ENCODE measurements around the gene EVX1.

The EVX1 gene

DNA sequence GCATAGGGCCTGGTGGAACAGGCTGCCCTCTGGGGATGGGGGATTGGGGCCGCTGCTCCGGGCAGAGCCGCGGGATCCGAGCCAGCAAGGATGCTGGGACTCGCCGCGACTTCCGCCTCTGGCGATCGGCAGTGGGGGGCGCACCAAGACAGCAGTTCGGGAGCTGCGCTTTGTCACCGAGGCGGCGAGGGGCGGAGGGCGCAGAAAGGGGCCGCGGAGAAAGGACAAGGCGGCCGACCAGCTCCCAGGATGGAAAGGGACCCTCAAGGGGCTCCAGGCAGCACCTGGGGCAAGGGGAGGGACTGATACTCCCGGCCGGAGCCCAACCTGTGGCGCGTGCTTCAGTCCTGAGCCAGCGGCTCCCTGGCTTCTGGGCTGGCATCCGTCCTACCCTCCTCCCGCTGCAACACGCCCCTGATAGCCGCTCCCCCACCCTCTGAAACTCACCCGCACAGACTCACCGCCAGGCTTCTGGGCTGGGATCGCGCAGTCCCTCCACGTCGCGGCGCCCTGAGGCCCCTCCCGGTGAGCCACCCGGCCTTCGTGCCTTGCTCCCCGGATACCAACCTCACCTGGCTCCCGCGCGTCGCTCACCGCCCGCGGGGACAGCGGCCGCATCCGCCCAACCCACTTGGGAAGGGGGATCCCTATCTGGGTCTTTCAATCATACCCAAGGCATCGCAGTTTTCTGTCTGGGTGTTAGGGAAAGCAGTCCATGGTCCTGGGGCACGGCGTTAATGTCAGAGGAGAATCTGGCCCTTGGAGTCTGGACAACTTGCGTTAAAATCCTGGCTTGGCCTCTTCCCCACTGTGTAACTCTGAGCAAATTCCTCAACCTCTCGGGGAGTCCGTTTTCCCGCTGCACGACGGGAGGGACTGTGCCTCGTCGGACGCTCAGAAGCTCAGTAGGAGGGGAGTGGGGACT, 7.0 kb upstream of the EVX1 start:
- peak in 1 of 2 donors; percentile 1 for DNase-seq

DNA sequence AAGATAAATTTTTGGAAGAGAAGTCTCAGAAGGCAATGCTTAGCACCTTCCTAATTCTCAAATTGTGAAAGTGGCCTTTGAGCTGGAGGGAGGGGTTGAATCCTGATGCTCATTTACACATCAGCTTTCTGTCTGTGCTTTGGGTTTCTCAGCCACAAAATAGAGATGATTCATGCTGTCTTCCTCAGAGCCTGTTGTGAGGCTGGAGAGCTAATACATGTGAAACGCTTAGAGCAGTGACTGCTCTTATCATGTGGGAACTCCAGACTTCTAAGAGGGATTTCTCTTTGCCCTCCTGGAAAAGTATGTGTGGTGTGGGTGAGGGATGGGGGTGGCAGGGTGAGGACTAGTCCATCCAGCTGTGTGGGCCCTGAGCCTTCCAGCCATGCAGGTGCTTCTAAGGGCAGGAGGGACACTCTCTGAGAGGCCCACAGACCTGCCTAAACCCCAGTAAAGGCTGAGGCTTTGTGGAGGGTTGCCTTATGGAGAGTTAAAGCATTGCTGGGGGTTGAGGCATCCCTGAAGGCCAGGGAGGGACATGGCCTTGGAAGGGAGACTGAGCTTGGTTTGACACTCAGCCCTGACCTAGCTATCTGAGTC, 4.8 kb upstream of the EVX1 start:
- no peak for DNase-seq

DNA sequence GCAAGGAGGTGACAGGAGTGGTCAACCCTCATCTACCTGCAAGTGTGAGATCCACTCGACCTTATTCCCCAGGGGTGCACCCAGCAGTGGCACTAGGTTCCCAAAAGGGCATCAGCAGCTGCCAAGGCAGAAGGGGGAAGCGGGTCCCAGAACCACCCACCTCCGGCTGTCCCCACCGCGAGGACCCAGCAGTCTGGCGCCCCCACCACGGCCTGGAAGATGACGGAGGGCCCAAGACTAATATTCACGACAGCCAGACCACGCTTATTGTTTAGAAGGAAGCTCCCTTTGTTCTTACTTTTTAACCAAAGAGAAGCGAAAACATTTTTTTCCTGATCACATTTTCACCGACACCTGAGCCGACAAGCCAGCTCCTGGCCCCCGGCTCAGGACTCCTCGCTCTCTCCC, 3.6 kb upstream of the EVX1 start:
- DNase-seq, result no peak

DNA sequence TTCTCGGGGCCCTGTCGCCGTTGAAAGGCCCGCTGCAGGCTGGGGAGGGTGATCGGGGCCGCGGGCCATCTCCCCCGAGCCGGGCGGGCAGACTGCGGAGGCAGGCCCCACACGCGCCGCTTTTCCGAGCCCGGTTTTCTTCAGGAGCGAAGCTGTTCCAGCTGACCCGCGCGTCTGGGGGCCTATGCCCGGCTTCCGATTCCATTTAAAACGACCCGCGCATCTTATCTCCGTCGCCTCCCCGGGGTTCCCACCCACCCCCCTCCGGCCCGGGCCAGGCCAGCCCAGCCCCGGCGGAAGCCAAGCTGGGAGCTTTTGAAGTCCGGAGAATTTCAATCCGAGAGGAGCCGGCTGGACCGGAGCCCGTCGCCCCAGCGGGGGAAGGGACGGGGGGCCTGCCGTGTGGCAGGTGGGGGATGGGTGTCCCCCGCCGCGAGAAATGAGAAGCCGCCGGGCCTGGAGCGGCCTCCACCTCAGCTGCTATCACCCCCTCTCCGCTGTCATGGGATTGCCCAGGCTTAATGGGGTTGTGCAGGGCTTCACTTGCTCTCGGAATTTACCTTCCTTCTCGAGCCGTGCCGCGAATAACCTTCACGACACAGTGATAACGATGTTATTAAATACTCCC, 3.1 kb upstream of the EVX1 start:
- no peak for DNase-seq

DNA sequence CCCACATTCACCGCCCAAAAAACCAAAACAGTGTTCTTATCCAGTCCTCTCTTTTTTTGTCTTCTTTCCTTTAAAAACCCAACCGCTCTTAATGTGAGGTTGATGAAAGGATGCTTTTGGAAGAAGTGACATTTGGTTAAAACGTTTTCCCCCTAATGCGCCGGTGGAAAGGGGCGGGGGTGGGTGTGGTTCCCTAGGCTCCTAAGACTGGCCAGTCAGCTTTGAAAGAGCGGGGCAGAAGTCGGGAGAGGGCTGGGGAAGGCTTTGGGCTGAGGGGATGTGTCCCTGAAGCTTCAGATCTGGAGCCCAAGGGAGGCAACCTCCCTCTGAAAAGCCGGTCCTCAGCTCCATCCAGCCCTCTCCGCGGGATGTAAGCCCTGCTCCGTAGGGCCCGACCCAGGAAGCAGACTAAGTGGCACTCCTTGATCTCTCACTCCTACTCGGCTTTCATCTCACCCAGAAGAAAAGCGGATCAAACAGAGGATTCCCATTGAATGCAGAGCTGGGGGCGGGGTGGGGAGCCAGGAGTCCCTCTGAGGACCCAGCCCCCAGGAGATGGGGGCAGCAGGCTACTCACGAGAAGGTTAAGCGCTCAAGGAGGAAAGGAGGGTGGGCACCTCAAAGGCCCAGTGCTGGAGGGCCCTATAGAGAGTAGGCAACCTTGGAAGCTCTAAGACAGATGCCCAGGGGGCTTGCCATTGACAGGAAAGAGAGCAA, 2.4 kb upstream of the EVX1 start:
- DNase-seq, result no peak

DNA sequence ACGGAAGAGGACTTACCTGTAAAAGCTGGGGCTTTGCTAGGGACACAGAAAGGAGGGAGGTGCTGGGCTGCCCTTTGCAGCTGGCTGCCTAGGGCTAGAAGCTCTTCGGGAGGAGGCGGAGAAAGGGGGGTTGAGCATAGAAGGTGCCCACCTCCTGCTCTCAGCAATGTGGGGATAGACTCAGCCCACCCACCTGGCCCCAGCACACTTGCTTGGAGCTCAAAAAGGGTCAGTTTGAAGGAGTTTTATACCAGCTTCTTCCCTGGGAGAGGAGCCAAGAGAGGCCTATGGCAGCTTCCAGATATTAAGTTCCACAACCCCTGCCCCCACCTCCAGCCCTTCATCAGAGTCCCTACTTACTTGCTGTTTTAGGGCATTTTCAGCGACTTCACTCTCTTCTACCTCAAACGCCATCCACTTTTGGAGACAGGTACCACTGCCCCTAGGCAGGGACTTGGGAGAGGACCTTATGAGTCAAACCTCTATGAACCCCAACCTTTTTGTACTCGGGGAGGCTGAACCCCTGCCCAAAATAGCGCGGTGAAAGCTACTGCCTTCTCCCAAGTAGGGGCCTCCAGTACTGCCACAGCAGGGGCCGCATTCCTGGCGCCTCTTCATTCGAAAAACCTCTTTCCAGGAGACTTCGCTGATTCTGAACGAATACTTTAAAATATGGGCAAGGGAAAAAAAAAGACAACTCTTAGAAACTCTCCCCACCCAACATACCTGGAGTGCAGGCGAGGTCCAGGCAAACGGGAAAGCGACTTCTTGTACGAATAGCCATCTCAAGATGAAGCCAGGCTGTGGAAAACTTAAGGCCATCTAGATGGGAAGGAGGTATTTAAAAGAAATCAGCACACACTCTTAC, 1.2 kb upstream of the EVX1 start:
- no peak for DNase-seq

DNA sequence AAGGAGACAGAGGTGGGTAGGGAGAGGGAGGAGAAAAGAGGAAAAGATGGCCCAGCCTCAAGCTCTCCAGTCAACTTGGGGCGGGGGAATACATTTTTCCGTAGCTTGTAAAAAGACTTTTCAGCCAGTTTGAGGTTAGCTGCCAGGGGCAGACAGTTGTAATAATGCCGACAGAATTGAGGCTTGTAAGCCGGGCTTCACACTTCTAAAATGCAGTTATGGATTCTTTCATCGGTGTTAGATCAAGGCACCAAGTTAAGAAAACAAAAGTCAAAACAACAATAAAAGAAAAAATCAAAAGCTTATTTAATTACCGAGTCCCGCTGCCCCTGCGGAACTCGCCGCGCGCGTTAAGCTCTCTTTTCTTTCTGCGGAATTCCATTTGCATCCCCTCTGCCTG, 448 bp upstream of the EVX1 start:
- no peak for DNase-seq

DNA sequence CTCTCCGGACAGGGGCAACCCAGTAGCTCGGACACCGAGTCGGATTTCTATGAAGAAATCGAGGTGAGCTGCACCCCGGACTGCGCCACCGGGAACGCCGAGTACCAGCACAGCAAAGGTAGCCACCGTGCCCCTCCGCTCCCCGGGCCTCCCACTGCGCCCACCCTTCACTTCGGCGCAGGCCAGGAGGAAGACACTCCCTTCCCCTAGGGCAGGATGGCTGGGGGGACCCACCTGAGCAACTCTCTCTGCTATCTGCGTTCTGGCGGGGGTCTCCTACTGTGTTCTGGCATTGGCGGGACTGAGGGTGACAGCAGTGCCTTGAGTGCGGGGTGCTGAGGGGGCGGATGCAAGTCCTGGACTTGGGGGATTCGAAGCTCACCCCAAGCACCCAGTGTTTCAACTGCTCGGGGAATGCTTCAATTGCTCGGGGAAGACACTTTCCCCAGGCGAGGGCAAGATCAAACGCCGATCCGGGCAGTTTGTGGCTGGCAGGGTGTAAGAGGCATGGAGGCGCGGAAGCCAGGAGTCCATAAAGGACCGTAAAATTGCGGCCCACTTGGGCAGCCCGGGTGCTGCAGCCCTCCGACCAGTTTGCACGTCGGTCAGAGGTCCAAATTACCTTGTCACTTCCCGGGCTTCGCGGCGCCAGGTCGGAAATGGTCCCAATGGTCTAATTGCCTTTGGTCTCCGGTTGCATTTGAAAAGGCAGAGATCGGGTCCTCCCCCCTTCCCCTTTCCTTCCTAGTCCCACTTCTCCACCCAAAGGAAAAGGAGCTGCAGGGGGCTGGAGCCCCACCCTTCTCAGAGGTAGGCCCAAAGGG, 950 bp downstream of the EVX1 start:
- DNase-seq, result no peak

DNA sequence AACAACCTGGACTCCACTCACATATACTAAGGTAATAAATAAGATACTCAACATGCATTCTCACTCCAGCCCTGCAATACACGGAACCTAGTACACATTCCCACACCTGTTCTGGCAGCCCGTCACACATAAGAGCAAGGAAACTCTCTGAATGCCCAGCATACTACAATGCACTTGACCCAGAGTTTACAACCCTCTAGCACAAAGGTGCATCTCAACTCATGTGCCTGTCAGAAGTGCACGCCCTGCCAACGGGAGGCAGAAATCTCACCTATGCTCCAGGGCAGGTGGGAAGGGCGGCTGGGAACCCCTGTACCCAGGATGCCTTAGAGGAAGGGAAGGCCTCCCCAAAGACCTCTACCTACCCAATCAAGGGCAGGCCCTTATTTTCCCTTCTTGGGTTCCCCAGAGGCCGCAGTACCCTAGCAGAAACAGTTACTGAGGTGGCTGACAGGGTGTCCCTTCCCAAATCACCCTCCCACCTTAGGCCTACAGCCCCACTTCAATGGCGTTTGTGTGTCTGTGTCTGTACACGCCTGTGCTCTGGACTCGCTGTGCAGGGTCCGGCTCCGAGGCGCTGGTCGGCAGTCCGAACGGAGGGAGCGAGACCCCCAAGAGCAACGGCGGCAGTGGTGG, 2.0 kb downstream of the EVX1 start:
- DNase-seq, result no peak

DNA sequence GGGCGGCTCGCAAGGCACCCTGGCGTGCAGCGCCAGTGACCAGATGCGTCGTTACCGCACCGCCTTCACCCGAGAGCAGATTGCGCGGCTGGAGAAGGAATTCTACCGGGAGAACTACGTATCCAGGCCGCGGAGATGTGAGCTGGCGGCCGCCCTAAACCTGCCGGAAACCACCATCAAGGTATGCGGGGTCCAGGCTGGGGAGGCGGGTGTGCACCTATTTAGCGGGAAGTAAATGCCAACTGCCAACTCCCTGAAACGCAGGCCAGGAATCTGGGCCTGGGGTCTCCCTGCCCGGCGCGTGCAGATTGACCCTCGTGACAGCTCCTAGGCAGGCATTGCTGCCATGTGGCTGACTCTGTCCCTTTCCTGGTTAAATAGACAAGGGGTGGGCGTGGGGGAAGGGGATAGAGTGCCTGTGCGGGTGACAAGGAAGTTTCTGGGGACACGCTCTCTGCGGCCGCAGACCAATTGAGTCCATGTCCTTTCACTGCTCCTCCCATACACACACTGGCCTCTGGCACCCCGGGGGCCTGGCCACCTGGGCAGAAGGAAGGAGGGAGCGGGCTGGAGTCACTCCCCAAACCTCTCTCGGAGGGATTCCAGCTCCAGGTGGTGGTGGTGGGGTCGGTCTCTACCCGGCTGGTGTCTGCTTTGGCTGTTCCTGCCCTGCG, 2.7 kb downstream of the EVX1 start:
- DNase-seq, result no peak

DNA sequence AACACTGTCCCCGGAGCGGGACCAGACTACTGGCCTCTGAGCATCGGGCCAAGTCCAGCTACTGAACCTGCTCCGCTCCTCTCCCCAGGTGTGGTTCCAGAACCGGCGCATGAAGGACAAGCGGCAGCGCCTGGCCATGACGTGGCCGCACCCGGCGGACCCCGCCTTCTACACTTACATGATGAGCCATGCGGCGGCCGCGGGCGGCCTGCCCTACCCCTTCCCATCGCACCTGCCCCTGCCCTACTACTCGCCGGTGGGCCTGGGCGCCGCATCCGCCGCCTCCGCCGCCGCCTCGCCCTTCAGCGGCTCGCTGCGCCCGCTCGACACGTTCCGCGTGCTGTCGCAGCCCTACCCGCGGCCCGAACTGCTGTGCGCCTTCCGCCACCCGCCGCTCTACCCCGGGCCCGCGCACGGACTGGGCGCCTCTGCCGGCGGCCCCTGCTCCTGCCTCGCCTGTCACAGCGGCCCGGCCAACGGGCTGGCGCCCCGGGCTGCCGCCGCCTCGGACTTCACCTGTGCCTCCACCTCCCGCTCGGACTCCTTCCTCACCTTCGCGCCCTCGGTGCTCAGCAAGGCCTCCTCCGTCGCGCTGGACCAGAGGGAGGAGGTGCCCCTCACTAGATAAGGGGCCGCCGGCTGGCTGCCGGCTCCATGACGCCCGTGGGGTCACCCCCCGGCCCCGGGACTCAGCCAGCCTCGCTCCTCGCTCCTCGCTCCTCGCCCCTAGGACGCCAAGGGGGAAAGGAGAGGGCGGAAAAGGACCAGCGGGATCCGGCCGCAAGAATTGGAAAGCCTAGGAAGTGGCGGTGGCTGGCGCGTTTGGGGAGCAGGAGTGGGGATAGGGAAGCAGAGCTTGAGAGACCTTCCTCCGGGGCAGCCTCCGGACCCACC, 3.4 kb downstream of the EVX1 start:
- DNase-seq, result no peak

DNA sequence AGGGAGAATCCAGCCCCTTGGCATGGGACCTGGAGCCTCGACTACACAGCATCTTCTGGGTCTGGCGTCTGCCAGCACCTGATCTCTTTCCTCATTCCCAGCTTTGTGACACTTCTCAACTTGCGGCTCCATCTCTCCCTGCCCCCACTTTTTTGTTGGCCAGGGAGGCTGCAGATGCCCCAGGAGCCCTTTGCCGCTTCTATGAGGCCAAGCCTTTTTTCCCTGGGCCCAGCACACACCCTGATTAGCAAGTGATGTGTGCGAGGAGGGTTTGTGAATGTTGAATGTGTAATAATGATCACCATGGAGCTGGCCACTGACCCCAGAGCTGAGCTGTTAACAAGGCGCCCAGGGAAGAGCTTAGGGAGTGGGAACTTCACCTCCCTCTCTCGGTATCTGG, 4.4 kb downstream of the EVX1 start:
- DNase-seq, result no peak

DNA sequence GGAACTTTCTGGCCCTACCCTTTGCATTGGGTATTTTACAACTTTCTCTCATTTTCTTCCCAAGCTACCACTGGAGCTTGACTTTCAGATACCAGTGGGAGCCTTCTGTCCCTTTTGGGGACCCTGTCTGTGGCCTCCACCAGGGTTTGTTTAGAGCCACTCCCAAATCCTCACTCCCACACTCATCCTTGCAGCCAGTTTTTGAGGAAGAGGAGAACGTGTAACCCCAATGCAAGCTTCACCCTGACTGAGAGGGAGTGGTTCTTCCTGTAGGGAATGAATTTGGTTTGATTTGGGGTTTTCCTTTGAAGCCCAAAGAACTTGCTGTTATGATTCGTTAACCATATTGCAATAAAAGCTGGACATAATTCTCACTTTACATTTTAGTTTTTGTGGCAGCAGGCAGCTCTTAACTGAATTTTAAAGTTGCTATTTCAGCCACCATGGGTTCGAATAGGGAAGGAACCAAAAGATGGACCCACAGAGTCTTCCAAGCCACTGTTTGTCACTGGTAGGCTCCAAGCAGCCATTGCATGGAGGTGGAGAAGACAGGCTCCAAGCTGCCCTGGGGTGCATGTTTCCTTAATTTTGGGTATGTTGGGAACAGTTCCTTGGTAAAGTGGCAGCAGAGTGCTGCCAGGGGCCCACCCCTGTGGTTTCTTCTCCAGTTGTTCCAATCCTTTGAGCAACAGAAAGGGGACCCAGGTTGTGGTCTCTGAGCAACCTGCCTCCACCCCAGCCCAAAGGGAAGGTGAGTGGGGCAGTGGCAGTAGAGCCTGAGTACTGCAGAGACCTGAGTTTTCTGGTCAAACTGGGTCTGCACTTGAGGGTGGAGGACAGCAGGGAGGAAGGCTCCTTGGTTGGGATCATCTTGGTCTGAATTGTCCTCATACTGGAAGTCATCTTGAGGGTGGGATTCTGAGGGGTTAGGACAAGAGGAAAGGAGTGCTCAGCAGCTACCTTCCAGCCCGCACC, 5.1 kb downstream of the EVX1 start:
- DNase-seq, result no peak

DNA sequence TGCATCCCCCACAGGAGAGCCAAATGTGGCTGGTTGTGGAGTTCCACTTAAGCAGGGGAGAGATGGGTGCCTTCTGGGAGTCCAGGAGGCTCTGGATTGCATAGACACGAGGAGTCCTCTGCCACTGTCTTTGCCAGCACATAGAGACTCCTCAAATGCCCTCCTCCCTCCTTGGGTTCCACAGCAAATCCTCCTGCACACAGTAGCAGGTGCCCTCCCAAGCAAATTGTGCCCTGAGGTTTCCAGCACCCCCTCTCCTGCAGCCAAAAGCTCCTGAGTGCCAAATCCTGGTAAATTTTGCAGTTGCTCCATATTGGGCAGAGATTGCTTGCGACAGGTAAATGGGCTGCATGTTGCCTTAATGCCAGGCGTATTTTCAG, 5.8 kb downstream of the EVX1 start:
- no peak for DNase-seq

DNA sequence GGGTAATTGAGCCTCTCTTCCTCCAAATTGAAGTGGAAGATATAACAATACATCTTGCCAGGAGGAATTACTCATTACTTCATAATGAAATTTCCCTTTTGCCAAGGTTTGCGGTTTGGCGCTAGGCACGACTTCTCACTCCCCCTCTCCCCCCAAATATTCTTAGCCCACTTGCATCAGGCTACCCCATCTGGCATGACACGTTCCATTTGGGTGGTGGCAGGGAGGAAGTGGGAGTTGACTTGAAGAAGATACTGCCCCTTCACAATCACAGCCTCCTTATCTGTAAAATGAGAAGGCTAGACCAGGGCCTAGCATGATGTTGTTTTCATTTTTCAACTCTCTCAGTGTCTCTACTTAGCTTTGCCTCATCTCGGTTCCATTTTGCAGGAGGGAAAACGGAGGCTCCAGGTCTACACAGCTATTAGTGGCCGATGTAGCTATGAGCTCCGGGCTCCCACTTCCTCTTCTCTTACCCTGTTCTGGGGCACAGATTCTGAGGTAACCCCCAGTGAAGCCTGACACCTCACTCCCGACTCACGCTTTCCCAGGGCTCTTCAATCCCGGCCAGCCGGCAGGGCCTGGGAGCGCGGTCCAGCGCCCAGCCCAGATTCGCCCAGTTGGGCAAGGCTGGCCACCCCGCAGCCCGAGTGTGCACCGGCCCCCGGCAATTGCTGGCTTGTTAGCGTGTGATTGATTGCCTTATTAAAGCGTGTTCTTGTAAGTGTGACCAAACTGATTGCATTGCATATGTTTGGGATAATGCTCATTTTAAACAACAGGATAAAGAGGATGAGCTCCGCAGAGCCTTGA, 6.5 kb downstream of the EVX1 start:
- no peak for DNase-seq

DNA sequence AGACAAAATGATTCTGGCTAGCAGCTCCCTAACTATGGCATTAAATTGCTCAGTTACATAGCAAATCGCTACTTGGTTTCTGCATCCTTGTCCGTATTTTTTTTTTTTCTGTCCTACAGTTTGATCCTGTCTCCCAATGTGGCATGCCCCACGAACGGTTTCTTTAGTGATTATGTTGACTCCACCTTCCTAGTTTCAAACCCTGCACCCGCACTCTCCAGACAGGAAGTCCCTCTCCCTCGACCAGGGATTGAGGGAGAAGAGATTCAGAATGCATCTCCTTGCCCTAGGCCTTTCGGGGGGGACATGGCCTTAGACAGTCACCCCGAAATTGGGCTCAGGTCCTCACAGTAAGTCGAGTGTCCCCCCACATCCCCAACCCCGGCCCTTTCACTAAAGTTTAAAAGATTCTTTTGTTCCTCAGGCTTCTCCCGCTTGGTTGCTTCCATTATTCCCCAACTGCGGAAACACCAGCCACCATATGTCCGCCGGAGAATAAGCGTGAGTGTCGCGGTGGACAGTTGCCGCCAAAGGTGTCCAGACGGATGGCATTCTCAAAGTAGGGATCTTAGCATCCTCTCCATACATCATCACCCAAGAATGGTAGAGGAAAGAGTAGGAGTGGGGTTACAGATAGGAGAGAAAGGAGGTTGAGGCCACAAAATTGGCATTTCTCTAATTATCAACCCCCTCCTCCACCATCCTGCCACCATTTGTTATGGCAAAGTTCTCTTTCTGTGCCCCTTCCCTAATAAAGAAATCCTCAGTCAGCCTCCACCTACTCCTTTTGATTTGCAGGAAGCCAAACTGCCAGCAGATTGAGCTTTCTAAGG, 7.3 kb downstream of the EVX1 start:
- DNase-seq, result no peak
